HL-60 (cell line): ENCODE data around the gene RAD9A.

ENCODE experiments used
- CTCF ChIP-seq: IDR thresholded peaks from one replicate; pipeline ENCODE4 v1.5.1; 2011; ENCODE audit warnings: low read length, control low read depth, inconsistent platforms; ENCODE audit not compliant: insufficient read depth
- GABPA ChIP-seq: IDR thresholded peaks from 2 replicates; pipeline ENCODE4 v1.6.1; 2012; ENCODE audit warnings: low read depth
- POLR2AphosphoS5 ChIP-seq: IDR thresholded peaks from 2 replicates; pipeline ENCODE4 v1.6.1; 2012; ENCODE audit warnings: low read depth
- REST ChIP-seq: IDR thresholded peaks from 2 replicates; pipeline ENCODE4 v1.6.1; 2012; ENCODE audit warnings: low read depth; ENCODE audit not compliant: insufficient replicate concordance
- SPI1 ChIP-seq: IDR thresholded peaks from 2 replicates; pipeline ENCODE4 v1.6.1; 2012; ENCODE audit warnings: low read depth, mild to moderate bottlenecking, borderline replicate concordance

GRCh38 chr11:67407688-67408163, 15.9 kb downstream of the RAD9A start:
- TF ChIP-seq CTCF (no peak), GABPA (no peak), POLR2AphosphoS5 (no peak), REST (no peak), SPI1 (no peak)
